Kidney epithelial cell (primary cell): ENCODE results near the gene SLC25A41. TPM values are rescaled to one million over a fixed set of nuclear protein-coding genes. Genes with fewer than 3 reads are reported as not detected.
A peak's percentile ranks its signal among the peaks of the same experiment; 100 is the strongest.

Experiments
- DNase-seq: peaks from one replicate; pipeline ENCODE4 v3.0.0-alpha.2; 2010; ENCODE audit warnings: low read depth
- H3K27me3 ChIP-seq: 2 replicates; pipeline ENCODE4 v1.6.0; 2011; ENCODE audit warnings: low read length; ENCODE audit not compliant: control insufficient read depth, insufficient read depth
- H3K36me3 ChIP-seq: 2 replicates; pipeline ENCODE4 v1.5.1; 2011; ENCODE audit warnings: low read length; ENCODE audit not compliant: control insufficient read depth, insufficient read depth
- H3K4me3 ChIP-seq: 2 replicates; pipeline ENCODE4 v1.5.1; 2011; ENCODE audit warnings: low read depth, mild to moderate bottlenecking, control low read depth, low read length
- total RNA-seq: library from RNA; depleted of rRNA; stranded (reverse); fragments of >200 nt; gene quantifications from 2 replicates; pipeline ENCODE4 v1.2.3, GENCODE V29; 2015
- TF ChIP-seq, protein P1 (sequence below): IDR thresholded peaks from 2 replicates; pipeline ENCODE4 v1.5.1; 2011; ENCODE audit warnings: mild to moderate bottlenecking, moderate library complexity, low read length, control low read depth, inconsistent platforms; ENCODE audit not compliant: insufficient read depth, poor library complexity, severe bottlenecking

SLC25A41 gene
- total RNA-seq, 1 donor from 2014 or later = not detected

DNA sequence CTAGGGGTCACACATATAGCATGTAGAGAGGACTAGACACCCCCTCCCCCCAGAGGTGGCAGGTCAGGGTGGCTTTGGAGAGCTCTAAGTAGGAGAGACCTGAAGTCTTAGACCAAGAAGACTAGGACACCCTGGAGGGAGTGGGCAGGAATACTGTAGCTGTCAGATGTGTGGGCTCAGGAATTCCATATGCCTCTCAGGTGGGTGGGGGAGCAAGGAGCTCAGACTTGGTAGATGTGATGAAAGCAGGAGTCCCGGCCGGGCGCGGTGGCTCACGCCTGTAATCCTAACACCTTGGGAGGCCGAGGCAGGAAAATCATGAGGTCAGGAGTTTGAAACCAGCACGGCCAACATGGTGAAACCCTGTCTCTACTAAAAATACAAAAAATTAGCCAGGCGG, 32.1 kb upstream of the SLC25A41 start:
- H3K4me3 ChIP-seq = no peak overlapping the region
- TF ChIP-seq, protein P1, sequence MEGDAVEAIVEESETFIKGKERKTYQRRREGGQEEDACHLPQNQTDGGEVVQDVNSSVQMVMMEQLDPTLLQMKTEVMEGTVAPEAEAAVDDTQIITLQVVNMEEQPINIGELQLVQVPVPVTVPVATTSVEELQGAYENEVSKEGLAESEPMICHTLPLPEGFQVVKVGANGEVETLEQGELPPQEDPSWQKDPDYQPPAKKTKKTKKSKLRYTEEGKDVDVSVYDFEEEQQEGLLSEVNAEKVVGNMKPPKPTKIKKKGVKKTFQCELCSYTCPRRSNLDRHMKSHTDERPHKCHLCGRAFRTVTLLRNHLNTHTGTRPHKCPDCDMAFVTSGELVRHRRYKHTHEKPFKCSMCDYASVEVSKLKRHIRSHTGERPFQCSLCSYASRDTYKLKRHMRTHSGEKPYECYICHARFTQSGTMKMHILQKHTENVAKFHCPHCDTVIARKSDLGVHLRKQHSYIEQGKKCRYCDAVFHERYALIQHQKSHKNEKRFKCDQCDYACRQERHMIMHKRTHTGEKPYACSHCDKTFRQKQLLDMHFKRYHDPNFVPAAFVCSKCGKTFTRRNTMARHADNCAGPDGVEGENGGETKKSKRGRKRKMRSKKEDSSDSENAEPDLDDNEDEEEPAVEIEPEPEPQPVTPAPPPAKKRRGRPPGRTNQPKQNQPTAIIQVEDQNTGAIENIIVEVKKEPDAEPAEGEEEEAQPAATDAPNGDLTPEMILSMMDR = no peak
- H3K27me3 ChIP-seq = no peaks in the 10 kb centered on the region
- H3K36me3 ChIP-seq = no peaks in the 10 kb centered on the region
- no peak for DNase-seq

DNA sequence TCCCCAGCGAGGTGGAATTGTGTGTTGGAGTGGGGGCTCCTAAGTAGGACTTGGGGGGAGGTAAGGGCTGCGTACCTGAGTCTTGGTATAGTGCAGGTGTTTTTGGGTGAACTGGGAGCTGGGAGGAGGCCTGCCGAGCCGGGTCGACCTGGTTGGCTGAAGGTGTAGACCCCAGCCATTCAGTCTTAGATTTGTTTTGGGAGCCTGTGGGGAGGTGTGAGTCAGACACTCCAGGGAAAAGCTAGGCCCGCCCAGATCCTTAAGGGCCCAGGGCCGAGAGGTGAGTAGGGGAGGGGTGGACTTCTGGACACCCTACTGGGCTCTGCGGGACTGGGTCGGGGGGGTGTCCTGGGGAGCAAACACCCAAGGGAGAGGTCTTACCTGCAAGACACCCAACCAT, 31.4 kb upstream of the SLC25A41 start:
- no peaks in the 10 kb centered on the region for H3K27me3 ChIP-seq
- peak overlapping the region; percentile 58 for H3K4me3 ChIP-seq
- TF ChIP-seq, protein P1 = no peak
- no peaks in the 10 kb centered on the region for H3K36me3 ChIP-seq
- no peak for DNase-seq

DNA sequence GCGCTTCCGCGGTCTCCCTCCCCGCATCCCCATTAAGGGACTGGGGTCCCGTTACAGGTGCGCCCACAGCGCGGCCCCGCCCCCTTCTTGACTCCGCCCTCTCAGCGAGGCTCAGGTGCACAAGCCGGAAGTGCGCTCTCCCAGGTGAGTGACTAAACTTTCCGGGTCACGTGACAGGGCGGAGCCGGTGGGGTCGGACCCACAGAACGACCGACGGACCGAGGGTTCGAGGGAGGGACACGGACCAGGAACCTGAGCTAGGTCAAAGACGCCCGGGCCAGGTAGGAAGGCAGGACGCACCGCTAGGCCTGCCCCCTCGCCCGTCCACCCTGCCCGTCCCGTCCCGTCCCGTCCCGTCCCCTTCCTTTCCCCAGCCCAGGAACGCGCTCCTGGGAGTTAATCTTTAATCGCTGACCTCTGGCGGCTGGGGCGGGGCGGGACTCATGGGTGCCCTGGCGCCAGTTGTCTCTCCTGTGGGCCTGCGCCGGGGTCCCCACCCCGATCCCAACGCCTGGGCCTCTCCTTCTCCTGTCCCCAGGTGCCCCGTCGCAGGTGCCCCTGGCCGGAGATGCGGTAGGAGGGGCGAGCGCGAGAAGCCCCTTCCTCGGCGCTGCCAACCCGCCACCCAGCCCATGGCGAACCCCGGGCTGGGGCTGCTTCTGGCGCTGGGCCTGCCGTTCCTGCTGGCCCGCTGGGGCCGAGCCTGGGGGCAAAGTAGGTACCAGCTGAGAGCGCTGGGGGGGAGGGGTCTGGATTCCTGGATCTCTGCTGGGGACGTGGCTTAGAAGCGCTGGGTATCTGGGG, 30.7 kb upstream of the SLC25A41 start, which contains the start of gene CRB3:
CRB3 (plus strand) TSS at position 202 of the 804 bp plus-strand sequence; CDS start at position 633, 431 bp downstream.
- Histone ChIP-seq H3K36me3 (no peaks in the 10 kb centered on the region), H3K4me3 (peak within 1 kb of the TSS; percentile 58), H3K27me3 (no peaks in the 10 kb centered on the region)
- TF ChIP-seq, protein P1 = no peak
- DNase-seq = no peak

DNA sequence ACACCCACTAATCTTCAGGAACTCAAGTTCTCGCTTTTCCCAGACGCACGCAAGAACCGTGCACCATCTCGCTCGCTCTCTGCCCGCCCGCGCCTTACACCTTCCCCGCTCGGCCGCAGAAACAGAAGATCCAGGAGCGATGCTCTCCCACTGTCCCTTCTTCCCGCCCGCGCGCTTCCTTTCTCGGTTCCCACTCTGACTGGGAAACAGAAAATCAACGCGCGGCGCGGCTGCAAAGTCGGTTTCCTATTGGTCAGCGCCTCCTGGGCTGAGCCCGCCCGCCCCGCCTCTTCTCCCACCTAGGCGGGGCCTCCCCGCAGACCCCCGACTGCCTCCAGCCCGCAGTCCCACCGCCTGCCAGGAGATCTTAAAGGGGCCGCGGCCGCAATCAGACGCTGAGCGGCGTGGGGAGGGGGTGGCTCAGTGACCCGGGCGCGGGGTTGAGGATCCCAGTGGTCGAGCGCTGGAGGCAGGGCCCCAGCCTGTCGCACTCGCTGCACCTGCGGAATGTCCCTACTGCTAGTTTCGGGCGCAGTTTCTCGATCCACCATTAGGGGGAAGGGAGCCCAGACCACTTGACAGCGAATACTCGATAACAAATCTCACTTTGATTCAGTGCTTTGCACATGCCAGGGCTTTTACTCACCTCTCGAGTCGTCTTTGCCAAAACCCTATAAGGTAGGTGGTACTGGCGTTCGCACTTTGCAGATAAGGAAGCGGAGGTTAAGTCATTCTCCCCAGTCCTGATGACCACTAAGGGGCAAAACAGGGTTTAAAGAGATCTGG, 26.7 kb upstream of the SLC25A41 start:
- Histone ChIP-seq H3K4me3 (peak overlapping the region; percentile 69), H3K36me3 (no peaks in the 10 kb centered on the region), H3K27me3 (no peaks in the 10 kb centered on the region)
- TF ChIP-seq, protein P1 = peak; percentile 49
- DNase-seq = peak; percentile 77

DNA sequence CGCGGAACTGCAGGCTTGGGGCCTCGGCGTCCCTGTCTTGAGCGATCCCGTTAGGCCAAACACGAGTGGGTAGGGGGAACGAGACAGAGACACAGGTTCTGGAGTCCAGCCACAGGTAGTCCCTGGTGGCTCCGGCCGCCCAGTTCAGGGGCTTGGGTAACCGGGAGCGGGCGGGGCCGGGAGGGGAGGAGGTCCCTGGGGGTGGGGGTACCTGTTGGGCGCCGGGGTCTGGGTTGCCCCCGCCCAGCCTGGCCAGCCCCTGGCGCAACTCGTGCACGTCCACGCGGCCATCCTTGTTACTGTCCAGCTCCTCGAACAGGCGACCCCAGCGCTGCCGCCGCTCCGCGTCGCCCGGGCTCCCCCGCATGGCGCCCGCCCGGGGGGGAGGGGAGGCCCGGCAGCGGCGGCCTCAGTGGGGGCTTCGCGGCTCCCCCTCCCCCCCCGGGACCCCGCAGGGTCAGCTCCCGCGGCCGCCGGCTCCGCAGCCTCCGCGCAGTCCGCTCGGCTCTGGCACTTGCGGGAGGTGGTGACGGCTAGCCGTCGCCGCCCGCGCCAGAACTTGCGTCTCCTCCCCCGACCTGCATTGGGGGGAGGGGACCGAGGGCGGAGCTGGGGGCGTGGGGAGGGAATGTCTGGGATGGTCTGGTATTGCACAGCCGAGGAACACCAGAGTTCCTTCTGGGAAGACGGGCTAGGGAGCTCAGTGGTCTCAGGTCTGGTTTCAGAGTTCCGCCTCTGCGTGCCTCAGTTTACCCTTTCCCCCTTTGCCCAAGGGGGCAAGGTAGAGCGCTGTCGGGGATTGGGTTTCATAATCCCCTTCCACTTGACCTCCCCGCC, 25.9 kb upstream of the SLC25A41 start, which contains the start of gene SLC25A23:
SLC25A23 (minus strand) TSS at position 531 of the 837 bp plus-strand sequence; CDS start at position 367, 164 bp downstream.
- H3K36me3 ChIP-seq = no peaks in the 10 kb centered on the region
- DNase-seq = no peak
- peak within 1 kb of the TSS; percentile 69 for H3K4me3 ChIP-seq
- H3K27me3 ChIP-seq = no peaks in the 10 kb centered on the region
- TF ChIP-seq, protein P1 = no peak
